GM12878 (cell line): ENCODE results near the gene PSMC4. TPM values are rescaled to one million over a fixed set of nuclear protein-coding genes. Genes with fewer than 3 reads are reported as not detected.

Source experiments
- ATAC-seq: fragments of 200-7000 bp; cut with Tn5 transposase; 3 replicates; pipeline ENCODE4 v1.9.1; 2020; ENCODE audit warnings: mild to moderate bottlenecking, moderate library complexity
- BruUV-seq: library from RNA; stranded (reverse); fragments of 400-500 nt; replicated peaks from 2 replicates; lab custom pipeline; 2021; lab: Mats Ljungman, UMichigan
- CTCF ChIA-PET: fragments of 300-600 bp; sonication (Branson Sonifier 250); formaldehyde crosslinking; extraction: SDS; loops from one replicate; lab custom pipeline; 2021; ENCODE audit warnings: inconsistent platforms; lab: Yijun Ruan, JAX
- POLR2A ChIA-PET: fragments of 350-600 bp; formaldehyde crosslinking; extraction: SDS; loops from one replicate; lab custom pipeline; 2021; ENCODE audit warnings: inconsistent platforms; lab: Charles Lee
- RAD21 ChIA-PET: fragments of 300-600 bp; sonication (Branson Sonifier 250); formaldehyde crosslinking; loops from one replicate; lab custom pipeline; 2023; ENCODE audit warnings: antibody characterized with exemption; ENCODE audit not compliant: unreplicated experiment; lab: Charles Lee
- SMC1A ChIA-PET: fragments of 300-600 bp; sonication (Branson Sonifier 250); formaldehyde crosslinking; loops from one replicate; lab custom pipeline; 2023; ENCODE audit not compliant: unreplicated experiment, uncharacterized antibody; lab: Charles Lee
- DNase-seq: peaks from one replicate; pipeline ENCODE4 v3.0.0-alpha.2; 2011; ENCODE audit warnings: low read depth, low spot score
- FAIRE-seq: peaks from 3 replicates; lab custom pipeline; 2011; peaks lifted over from hg19 to GRCh38; lab: Jason Lieb, UNC
- H2AFZ ChIP-seq: 2 replicates; pipeline ENCODE4 v1.6.0; 2011; ENCODE audit warnings: low read depth, low read length, control low read depth; ENCODE audit not compliant: control insufficient read depth
- H3K27ac ChIP-seq: 2 replicates; pipeline ENCODE4 v1.5.1; 2011; ENCODE audit warnings: control low read depth; ENCODE audit not compliant: control insufficient read depth, insufficient read depth
- H3K27me3 ChIP-seq, 2 experiments: replicated peaks in 1 of 2; 2 replicates each; pipeline versions ENCODE4 v1.6.0 to v1.6.1; 2011; ENCODE audit warnings: low read length in 1 of 2; ENCODE audit not compliant: control insufficient read depth in 2 of 2, insufficient read depth in 2 of 2
- H3K36me3 ChIP-seq, 2 experiments: 2 replicates each; pipeline ENCODE4 v1.5.1; 2011; ENCODE audit warnings: low read length in 1 of 2; ENCODE audit not compliant: control insufficient read depth in 2 of 2, insufficient read depth in 2 of 2
- H3K4me1 ChIP-seq: 2 replicates; pipeline ENCODE4 v1.6.1; 2011; ENCODE audit warnings: mild to moderate bottlenecking, low read length, moderate library complexity, mixed read lengths; ENCODE audit not compliant: control insufficient read depth, insufficient read depth
- H3K4me2 ChIP-seq: 2 replicates; pipeline ENCODE4 v1.6.0; 2011; ENCODE audit warnings: control low read depth; ENCODE audit not compliant: control insufficient read depth, insufficient read depth
- H3K4me3 ChIP-seq: fragments of 200-600 bp; sonication (generic); 2 replicates; pipeline ENCODE4 v1.5.1; 2016
- H3K79me2 ChIP-seq: 2 replicates; pipeline ENCODE4 v1.6.0; 2011; ENCODE audit warnings: low read length; ENCODE audit not compliant: control insufficient read depth, insufficient read depth
- H3K9ac ChIP-seq: 2 replicates; pipeline ENCODE4 v1.8.0; 2011; ENCODE audit warnings: low read length, control low read depth, mixed read lengths; ENCODE audit not compliant: control insufficient read depth, insufficient read depth
- H3K9me3 ChIP-seq: replicated peaks from 3 replicates; pipeline ENCODE4 v1.5.1; 2011; ENCODE audit warnings: mild to moderate bottlenecking, low read length; ENCODE audit not compliant: control insufficient read depth, insufficient read depth
- H4K20me1 ChIP-seq: 2 replicates; pipeline ENCODE4 v1.6.0; 2011; ENCODE audit not compliant: control insufficient read depth, insufficient read depth
- BRCA1 ChIP-seq: IDR thresholded peaks from 2 replicates; pipeline ENCODE4 v1.6.1; 2011; ENCODE audit warnings: low read depth, low read length, improper control_type of control experiment
- IKZF2 ChIP-seq, 2 experiments: fragments of 450-650 bp; IDR thresholded peaks; 2 replicates each; pipeline ENCODE4 v1.6.1; 2017; ENCODE audit warnings: mild to moderate bottlenecking in 2 of 2, moderate library complexity in 2 of 2
- IRF4 ChIP-seq: IDR thresholded peaks from 2 replicates; pipeline ENCODE4 v1.6.1; 2011; ENCODE audit warnings: low read depth, low read length
- SIX5 ChIP-seq: IDR thresholded peaks from 2 replicates; pipeline ENCODE4 v1.6.1; 2011; ENCODE audit warnings: mild to moderate bottlenecking, low read depth, low read length, moderate library complexity; ENCODE audit not compliant: severe bottlenecking
- SMC3 ChIP-seq: IDR thresholded peaks from 2 replicates; pipeline ENCODE4 v1.6.1; 2011; ENCODE audit warnings: low read length, improper control_type of control experiment, borderline replicate concordance
- SRF ChIP-seq, 2 experiments: IDR thresholded peaks; 2 replicates each; pipeline ENCODE4 v1.6.1; 2011; ENCODE audit warnings: low read depth in 2 of 2, low read length in 2 of 2, mild to moderate bottlenecking in 1 of 2, moderate library complexity in 1 of 2
- WGBS: methylation state at CpG from one replicate; pipeline ENCODE4 v1.1.6; 2016; ENCODE audit warnings: low lambda C conversion rate; ENCODE audit not compliant: insufficient replicate concordance, insufficient coverage; ENCODE audit errors: missing lambda C conversion rate; 5-methylcytosine and 5-hydroxymethylcytosine counted together
- in situ Hi-C: fragments of 300-500 bp; cut with MboI; formaldehyde crosslinking; loops from 9 replicates; pipeline ENCODE4 v1.14.3; 2018; ENCODE audit warnings: mixed read lengths
- intact Hi-C: fragments of 100-400 bp; cut with micrococcal nuclease; formaldehyde crosslinking; loops from one replicate; pipeline ENCODE4 v1.14.2; 2022; ENCODE audit not compliant: unreplicated experiment
- polyA plus RNA-seq, 11 experiments: library from polyadenylated mRNA; depleted of rRNA in 4 of 11; unstranded in 6 of 11; stranded (reverse) in 5 of 11; fragments of >200 nt; fragmentation: Nextera tagmentation in 4 of 11; fragmentation: Illumina TruSeq in 1 of 11; extraction: Ambion mirVana in 4 of 11; extraction: Trizol in 1 of 11; gene quantifications; 1 replicate in 1 of 11; 2 replicates in 10 of 11; pipeline versions ENCODE4 v1.2.1 to v1.2.3, GENCODE V29; 2011 to 2016; ENCODE audit warnings: inconsistent platforms in 2 of 11, missing spikeins in 2 of 11, low read depth in 1 of 11
- total RNA-seq, 4 experiments: library from RNA; depleted of rRNA in 3 of 4; stranded (reverse); fragments of >200 nt in 3 of 4; fragmentation: Illumina TruSeq in 1 of 4; extraction: Trizol in 1 of 4; gene quantifications; 2 replicates each; pipeline versions ENCODE4 v1.2.1 to v1.2.3, GENCODE V29; 2013 to 2021
- TF ChIP-seq, protein P1 (sequence below): IDR thresholded peaks from 2 replicates; pipeline ENCODE4 v1.6.1; 2012; ENCODE audit warnings: low read depth, low read length, improper control_type of control experiment
- TF ChIP-seq, protein P2 (sequence below): fragments of 450-650 bp; conservative IDR thresholded peaks from 2 replicates; pipeline ENCODE4 v1.6.1; 2017; ENCODE audit warnings: mild to moderate bottlenecking, moderate library complexity

PSMC4 gene
- total and polyA plus RNA-seq, 10 of the 15 experiments (the other 5 are each of a cell fraction or from before 2014, with no cell fraction given), result 55.2 to 328 (median 127) TPM

GRCh38 chr19:39966617-39967016, 4.3 kb upstream of the PSMC4 start:
- SMC1A ChIA-PET, result interaction anchor here (1.3 to 1.5 kb wide), 2 partner anchors 12 to 37 kb away, joined by 3 read pairs; no protein-coding TSS in a partner anchor

More at GRCh38 chr19:39966617-39967016, 4.3 kb upstream of the PSMC4 start:
- no TSS peak for BruUV-seq
- no peaks in the 10 kb centered on the region for H3K27me3 ChIP-seq
- FAIRE-seq (no peak), DNase-seq (no peak), ATAC-seq (no peak)
- peaks cover 8% of the 10 kb centered on the region; the same call in 1 of the 2 replicates for H3K4me1 ChIP-seq
- H3K36me3 ChIP-seq, result no peaks in the 10 kb centered on the region
- in situ Hi-C loops (no loop called here), intact Hi-C loops (no loop called here)
- RAD21 ChIA-PET, result no interaction called here
- H3K9ac ChIP-seq, result no peak overlapping the region
- H3K9me3 ChIP-seq, result no peaks in the 10 kb centered on the region; the same call in 2 of the 3 replicates
- H3K79me2 ChIP-seq, result peaks cover 11% of the 10 kb centered on the region
- no peaks in the 10 kb centered on the region for H4K20me1 ChIP-seq
- H3K4me3 ChIP-seq, result no peak overlapping the region
- CTCF ChIA-PET, result interaction anchor here (0.7 kb wide), 2 partner anchors 20 to 1985 kb away, joined by 3 read pairs; no protein-coding TSS in a partner anchor
- POLR2A ChIA-PET, result interaction anchor here (0.7 kb wide), 1 partner anchor 28 kb away, joined by 7 read pairs; no protein-coding TSS in a partner anchor
- H2AFZ ChIP-seq, result no peak overlapping the region
- H3K27ac ChIP-seq, result no peak overlapping the region
- TF ChIP-seq, protein P1, sequence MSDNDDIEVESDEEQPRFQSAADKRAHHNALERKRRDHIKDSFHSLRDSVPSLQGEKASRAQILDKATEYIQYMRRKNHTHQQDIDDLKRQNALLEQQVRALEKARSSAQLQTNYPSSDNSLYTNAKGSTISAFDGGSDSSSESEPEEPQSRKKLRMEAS, result no peak
- TF ChIP-seq SIX5 (no peak), SRF (IDR thresholded peaks at IDR 0.05; ENCODE audit: low read depth in 2 of 2, low read length in 2 of 2) (no peak), IKZF2 (IDR thresholded peaks at IDR 0.05) (no peak), IRF4 (no peak), BRCA1 (no peak), SMC3 (no peak)
- TF ChIP-seq, protein P2, sequence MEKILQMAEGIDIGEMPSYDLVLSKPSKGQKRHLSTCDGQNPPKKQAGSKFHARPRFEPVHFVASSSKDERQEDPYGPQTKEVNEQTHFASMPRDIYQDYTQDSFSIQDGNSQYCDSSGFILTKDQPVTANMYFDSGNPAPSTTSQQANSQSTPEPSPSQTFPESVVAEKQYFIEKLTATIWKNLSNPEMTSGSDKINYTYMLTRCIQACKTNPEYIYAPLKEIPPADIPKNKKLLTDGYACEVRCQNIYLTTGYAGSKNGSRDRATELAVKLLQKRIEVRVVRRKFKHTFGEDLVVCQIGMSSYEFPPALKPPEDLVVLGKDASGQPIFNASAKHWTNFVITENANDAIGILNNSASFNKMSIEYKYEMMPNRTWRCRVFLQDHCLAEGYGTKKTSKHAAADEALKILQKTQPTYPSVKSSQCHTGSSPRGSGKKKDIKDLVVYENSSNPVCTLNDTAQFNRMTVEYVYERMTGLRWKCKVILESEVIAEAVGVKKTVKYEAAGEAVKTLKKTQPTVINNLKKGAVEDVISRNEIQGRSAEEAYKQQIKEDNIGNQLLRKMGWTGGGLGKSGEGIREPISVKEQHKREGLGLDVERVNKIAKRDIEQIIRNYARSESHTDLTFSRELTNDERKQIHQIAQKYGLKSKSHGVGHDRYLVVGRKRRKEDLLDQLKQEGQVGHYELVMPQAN, result no peak
- 97% methylated on average over 6 of the region's 6 CpGs for WGBS
- H3K4me2 ChIP-seq, result no peak overlapping the region
